ENCODE measurements around the gene CENPL.

DNA sequence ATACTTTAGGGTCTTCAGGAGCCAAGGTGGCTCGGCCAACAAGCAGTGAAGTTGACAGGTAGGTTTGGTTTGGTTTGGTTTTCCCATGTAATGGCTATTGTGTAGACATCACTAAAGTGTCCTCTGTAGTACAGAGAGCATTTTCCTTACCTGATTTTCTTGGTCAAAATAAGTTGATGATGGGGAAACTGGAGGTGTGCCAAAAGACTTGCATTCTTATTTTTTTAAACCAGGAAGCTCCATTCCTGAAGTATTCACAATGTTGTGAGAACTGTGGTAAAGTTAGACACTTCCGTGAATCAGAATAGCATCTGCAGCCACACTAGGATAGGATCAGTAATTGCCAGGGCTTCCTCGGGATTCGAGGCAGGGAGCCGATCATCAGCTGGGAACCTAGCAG, 46.4 kb upstream of the CENPL start:
- TF ChIP-seq, protein P1, sequence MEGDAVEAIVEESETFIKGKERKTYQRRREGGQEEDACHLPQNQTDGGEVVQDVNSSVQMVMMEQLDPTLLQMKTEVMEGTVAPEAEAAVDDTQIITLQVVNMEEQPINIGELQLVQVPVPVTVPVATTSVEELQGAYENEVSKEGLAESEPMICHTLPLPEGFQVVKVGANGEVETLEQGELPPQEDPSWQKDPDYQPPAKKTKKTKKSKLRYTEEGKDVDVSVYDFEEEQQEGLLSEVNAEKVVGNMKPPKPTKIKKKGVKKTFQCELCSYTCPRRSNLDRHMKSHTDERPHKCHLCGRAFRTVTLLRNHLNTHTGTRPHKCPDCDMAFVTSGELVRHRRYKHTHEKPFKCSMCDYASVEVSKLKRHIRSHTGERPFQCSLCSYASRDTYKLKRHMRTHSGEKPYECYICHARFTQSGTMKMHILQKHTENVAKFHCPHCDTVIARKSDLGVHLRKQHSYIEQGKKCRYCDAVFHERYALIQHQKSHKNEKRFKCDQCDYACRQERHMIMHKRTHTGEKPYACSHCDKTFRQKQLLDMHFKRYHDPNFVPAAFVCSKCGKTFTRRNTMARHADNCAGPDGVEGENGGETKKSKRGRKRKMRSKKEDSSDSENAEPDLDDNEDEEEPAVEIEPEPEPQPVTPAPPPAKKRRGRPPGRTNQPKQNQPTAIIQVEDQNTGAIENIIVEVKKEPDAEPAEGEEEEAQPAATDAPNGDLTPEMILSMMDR (IDR thresholded peaks at IDR 0.05): no peak
- no peak for TF ChIP-seq POLR2AphosphoS5 (IDR thresholded peaks at IDR 0.05; ENCODE audit: insufficient read depth in 1 of 2, low read depth in 1 of 2)

Measured in vagina (tissue), 2 donors.